GM21786 (cell line): Measurements from ENCODE around the gene EBLN2.

Experiments used
- ATAC-seq: cut with Tn5 transposase; IDR thresholded peaks from one replicate; pipeline ENCODE4 v1.9.1; 2021; ENCODE audit not compliant: unreplicated experiment

The EBLN2 gene

DNA sequence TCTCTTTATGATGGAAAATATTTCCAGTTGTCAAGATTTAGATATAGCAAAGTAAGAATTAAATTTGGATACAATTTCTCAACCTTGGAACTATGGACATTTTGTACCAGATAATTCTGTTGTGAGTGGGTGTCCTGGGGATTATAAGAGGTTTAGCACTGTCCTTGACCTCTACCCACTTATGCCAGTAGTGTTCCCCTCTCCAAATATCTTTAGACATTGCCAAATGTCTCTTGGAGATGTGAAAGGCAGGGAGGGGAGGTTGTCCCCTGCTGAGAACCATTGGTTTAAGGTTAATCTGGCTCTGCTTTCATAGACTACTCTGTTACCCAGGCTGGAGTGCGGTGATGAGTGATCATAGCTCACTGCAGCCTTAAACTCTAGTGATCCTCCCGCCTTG is at the start of gene EBLN2:
Gene EBLN2, plus strand, starts transcription at position 244 of the 400 bp plus-strand sequence. CDS start 423 bp downstream, outside the sequence.
- ATAC-seq = no peak

DNA sequence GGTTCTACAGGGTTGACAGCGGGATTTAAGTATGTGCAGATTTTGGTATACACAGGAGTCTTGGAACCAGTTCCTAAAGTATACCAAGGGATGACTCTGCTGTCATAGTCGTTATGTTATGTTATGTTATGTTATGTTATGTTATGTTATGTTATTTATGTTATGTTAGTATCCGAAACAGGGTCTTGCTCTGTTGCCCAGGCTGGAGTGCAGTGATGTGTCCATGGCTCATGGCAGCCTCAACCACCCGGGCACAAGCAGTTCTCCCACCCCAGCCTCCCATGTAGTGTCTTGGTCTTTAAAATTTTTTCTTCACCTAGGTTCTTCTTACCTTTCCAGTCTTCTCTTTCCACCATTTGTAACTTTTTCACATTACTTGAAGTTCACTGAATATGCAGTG is 43.2 kb upstream of the EBLN2 start:
- ATAC-seq = no peak

DNA sequence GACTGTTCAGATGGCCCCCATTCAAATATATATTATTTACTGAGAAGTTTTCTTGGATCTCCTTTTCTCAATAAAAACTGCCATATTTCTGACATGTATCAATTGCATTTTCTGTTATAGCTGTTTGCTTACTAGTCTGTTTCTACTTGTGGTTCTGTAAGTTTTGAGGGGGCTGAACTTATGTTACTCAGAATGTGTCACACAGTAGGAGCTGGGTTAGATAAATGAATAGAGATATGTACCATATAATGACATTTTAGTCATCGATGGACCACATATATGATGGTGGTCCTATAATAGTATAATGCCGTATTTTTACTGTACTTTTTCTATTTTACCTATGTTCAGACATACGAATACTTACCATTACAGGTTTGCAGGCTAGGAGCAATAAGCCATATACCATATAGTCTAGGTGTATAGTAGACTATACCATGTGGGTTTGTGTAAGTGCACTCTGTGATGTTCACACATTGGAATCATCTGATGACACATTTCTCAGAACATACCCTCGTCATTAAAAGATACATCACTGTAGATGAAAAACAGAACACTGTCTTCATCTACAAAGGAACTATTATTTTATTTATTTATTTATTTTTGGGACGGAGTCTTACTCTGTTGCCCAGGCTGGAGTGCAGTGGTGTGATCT is 42.5 kb upstream of the EBLN2 start:
- ATAC-seq = no peak

DNA sequence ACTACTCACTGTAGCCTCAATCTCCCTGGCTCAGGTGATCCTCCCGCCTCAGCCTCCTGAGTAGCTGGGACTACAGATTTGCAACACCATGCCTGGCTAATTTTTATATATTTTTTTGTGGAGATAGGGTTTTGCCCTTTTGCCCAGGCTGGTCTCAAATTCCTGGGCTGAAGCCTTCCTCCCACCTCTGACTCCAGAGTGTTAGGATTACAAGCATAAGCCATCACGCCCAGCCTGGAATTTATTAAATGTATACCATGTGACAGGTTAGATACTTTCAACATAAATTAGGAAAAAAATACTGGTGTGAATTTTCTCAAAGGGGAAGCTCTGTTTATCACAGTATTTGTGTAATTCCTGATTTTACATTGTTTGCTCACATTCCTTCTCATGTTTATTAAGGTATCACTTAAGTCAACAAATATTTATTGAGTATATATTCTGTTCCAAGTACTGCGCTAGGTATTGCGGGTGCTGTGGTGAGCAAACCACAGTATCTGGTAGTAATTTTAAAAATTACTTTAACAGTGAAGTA is 40.1 kb upstream of the EBLN2 start:
- ATAC-seq = no peak

DNA sequence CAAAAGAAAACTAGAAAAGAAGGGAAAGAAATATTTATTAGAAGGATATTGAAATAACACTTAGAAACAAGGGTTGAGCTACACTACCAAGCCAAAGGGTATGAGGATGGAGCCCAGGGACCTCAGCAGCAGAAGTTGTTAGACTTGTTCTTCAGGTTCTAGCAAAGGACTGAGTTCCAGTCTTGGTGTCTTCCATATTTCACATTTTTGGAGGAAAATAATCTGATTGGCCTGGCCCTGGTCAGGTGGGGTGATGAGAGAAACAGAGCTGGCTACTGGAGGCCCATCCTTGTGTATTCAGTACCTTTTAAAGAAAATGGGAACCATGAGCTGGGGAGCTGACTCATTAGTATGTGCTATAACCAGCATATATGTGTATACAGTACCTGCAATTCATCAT is 36.6 kb upstream of the EBLN2 start:
- no peak for ATAC-seq

DNA sequence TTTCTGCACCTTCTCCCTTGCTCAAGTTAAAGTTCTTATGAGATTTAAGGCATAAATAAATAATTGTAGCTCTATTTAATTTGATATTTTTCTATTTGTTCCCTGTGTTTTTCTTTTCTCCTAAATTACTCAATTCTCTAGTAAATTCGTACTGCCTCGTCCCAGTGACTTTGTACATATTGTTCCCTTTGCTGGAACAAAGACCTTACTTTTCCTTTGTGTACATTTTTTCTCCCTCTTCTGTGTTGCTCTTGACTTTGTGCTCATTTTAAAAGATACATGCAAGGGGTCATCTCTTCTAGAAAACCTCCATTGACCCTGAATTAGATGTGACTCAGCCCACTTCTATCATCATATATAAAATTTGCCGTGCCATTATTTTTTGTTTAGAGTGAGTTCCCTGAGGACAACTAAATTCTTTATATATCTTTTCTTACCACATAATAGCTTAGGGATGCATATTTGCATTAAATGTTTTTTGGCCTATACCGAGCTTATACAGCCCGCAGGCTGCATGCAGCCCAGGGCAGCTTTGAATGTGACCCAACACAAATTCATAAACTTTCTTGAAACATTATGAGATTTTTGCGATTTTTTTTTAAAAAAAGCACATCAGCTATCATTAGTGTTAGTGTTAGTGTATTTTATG is 35.2 kb upstream of the EBLN2 start:
- no peak for ATAC-seq

DNA sequence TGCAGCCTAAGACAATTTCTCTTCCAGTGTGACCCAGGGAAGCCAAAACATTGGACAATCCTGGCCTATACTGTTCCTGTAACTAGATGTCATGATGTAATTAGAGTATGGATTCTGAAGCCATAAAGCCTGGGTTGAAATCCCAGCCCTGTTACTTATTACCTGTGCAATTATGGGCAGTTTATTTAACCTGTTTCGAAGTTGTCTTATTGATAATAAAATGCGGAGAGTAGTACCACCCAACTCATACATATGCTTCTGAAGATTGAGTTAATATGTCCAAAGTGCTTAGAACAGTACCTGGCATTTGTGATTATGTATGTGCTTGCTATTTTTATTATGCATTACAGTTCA is 34.7 kb upstream of the EBLN2 start:
- ATAC-seq = no peak

DNA sequence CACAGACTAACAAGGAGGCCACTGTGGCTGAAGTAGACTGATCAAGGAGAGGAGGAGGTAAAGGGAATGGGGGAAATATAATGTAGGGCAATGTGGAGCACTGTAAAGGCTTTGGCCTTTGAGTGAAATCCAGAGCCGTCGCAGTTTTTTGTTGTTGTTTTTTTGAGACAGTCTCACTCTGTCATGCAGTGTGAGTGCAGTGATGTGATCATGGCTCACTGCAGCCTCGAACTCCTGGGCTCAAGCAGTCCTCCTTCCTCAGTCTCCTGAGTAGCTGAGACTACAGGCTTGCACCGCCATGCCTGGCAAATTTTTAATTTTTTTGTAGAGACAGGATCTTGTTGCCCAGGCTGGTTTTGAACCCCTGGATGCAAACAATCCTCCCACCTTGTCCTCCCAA is 32.7 kb upstream of the EBLN2 start:
- no peak for ATAC-seq

DNA sequence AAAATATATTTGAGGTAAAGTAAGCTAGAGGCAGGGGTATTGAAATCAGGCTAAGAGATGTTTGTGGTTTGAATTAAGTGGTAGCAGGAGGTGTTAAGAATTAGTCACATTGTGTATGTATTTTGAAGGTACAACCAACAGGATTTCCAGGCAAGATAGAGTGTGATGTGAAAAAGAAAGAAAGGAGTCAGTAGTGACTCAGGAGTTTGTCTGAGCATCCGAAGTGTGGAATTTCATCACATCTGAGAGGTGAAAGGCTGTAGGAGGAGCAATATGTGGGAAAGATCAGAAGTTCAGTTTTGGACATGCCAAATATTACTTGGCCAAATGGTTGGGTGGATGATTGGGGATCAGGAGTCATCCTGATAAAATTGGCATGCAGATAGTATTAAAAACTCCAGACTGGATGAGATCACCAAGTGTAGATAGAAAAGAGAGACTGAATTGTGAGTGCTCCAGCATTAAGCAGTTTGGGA is 32.1 kb upstream of the EBLN2 start:
- no peak for ATAC-seq

DNA sequence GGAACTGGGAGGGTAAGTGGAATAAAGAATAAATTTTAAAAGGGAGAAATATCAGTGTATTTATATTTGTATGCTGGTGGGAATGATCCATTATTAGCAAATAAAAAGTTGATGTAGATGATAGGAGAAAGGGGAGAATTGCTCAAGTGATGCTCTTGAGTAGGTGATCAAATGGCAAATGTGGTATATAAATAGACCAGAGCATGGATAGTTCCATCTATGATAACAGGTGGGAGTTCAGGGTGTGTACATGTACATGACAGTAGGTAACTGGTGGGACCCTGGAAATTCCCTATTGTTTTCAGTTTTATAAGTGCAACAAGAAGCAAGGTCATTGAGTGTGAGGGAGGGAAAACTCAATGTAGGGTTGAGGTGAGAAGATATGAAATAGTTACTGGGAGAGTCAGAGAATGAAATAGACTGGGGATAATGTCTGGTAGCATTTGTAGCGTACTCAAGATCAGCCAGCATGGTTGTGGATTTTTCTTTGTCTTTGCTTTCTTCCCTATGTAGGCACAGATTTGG is 31.3 kb upstream of the EBLN2 start:
- ATAC-seq = no peak

DNA sequence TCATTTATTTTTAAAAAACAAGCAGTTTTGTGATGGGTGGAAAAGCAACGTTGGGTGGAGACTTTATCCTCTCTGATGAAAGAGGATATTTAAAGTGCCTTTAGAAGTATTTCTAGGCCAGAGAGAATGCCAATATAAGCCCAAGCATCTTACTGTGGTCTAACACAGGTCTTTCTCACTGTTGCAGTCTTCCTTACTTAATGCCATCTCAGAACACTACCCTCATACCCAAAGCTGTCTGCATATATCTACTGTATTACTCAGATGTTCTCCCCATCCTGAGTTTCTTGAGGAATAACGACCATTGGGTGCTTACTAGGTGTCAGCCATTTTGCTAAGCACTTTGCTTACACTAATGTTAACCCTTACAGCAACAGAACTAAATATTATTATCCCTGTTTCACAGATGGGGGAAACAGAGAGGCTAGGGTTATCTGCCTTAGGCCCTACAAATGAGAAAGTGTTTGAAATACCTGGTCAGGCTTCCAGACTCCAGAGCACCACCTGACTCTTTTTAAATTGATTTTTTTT is 29.8 kb upstream of the EBLN2 start:
- ATAC-seq = no peak

DNA sequence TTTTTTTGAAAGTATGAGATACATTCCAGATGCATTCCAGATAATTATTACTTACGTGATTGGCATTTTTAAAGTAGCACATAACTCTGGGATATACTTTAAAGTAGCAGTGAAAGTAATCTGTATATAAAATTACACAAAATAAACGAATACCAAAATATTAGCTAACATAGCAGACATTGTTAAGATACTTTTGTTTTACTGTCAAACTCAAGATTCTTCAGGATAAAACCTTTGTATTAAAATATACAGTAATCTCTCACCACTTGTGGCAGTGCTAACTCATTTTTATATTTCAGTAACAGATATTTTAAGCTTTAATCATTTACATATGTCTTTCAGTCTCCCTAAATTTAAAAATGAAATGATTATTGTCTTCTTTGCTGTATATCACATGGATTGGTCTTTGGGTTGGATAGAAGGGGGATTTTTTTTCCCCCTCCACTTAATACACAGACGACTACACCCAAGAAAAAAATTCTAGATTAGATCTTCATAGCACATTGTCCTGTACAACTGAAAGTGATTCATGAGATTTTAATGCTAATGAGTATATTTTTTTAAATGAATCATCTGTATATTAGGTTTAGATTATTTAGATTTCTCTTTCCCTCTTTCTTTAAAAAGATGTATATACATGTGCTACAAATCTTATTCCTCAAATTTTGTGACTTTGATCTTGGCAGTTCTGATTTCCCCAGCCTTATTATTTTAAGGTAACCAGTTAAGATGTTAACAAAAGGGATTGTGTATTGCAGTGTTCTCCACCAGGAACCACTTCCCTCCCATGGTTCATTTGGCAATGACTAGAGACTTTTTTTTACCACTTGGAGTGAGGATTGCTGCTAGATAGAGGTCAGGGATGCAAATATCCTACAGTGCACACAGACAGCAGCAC is 24.5 kb upstream of the EBLN2 start:
- no peak for ATAC-seq

DNA sequence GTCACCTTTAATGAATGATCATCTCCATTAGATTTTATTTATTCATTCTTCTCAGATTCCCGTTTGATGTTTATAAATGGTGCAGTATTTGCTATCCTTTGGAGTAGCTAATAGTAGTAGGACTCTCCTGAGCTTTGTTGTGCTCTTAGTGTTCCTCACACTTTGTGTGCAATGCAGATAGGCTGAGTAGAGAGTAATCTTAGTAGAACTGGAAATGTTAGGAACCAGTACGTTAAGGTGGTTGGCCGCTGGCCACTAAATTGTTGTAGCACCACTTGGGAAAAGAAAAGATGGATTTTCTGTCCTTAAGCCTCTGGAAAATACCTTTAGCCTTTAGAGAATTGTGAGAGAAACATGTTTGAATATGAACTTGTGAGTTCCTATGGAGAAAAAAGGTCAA is 19.9 kb upstream of the EBLN2 start:
- no peak for ATAC-seq

DNA sequence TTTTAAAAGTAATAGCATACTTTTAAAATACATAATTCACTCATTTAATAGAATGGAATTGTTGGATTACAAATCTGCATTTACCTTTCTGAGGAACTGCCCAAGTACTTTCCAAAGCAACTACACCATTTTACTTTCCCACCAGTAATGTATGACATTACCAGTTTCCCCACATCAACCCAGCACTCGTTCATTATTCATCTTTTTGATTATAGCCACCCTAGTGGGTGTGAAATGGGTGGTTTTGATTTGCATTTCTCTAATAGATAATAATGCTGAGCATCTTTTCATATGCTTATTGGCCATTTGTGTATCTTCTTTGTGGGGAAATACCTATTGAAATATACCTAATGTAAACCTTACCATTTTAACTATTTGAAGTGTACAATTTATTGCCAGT is 18.0 kb upstream of the EBLN2 start:
- ATAC-seq = no peak

DNA sequence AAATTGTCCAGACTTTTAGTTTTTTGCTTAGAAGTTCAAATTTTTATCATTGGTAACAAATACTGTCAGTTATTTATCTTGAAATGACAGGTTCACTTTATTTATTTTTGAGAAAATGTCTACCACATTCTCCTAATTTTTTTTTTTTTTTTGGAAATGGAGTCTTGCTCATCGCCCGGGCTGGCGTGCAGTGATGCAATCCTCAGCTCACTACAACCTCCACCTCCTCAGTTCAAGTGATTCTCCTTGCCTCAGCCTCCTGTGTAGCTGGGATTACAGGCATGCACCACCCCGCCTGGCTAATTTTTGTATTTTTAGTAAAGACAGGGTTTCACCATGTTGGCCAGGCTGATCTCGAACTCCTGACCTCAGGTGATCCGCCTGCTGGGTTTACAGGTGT is 16.1 kb upstream of the EBLN2 start:
- ATAC-seq = no peak

DNA sequence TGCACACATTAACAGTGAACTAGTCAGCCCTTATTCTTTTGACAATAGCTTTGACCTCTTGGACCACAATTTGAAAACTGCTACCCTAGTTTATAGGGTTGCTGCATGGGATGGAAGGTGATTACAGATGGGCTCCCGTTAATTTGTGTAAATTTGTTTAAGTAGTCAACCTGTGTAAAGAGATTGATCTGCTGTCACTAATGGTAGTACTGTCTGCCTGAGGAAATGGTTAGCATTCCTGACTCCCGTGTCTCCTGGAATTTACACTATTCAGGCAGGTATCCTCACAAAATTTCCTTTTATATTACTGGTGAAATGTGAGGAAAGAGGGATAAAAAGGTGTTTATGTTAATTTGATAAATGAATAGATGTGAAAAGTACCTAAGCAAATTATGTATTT is 15.3 kb upstream of the EBLN2 start:
- no peak for ATAC-seq

DNA sequence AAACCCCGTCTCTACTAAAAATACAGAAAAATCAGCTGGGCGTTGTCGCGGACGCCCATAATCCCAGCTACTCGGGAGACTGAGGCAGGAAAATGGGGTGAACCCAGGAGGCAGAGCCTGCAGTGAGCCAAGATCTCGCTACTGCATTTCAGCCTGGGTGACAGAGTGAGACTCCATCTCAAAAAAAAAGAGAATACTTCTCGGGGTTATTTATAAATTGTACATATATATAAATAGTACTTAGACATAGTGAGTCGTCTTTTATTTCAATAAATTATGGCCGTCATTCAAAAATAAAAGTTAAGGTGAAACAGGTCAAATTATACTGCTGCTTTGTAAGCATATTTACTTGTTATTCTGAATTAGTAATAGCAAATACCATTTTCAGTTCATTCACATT is 12.1 kb upstream of the EBLN2 start:
- ATAC-seq = no peak

DNA sequence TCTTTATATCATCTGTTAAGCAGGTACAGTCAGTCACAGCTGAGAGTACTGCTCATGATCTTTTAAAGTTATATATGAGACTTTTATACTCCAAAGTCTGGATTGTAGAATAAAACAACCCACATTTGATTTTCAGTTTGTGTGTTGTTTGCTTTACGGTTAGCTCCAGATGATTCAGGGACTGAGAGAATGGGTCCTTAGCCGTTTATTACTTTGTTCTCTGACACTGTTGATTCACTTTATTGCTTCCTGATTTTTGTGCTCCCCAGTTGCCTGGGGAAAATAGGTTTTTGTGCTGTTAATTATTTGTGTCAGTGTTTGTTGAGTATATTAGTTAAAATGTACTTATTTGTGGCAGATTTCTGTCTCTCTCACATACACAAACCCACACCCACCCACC is 8.6 kb upstream of the EBLN2 start:
- ATAC-seq = no peak

DNA sequence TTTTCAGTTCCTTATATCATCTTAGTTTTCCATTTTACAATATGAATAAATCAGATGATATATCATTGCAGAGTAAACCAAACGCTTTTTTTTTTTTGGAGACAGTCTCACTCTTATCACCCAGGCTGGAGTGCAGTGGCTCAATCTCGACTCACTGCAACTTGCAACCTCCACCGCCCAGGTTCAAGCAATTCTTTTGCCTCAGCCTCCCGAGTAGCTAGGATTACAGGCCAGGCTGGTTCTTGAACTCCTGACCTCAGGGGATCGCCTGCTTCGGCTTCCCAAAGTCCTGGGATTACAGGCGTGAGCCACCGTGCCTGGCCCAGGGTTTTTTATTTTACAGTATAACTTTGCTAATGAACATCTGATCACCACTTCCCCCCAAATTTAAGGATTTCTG is 5.9 kb upstream of the EBLN2 start:
- no peak for ATAC-seq

DNA sequence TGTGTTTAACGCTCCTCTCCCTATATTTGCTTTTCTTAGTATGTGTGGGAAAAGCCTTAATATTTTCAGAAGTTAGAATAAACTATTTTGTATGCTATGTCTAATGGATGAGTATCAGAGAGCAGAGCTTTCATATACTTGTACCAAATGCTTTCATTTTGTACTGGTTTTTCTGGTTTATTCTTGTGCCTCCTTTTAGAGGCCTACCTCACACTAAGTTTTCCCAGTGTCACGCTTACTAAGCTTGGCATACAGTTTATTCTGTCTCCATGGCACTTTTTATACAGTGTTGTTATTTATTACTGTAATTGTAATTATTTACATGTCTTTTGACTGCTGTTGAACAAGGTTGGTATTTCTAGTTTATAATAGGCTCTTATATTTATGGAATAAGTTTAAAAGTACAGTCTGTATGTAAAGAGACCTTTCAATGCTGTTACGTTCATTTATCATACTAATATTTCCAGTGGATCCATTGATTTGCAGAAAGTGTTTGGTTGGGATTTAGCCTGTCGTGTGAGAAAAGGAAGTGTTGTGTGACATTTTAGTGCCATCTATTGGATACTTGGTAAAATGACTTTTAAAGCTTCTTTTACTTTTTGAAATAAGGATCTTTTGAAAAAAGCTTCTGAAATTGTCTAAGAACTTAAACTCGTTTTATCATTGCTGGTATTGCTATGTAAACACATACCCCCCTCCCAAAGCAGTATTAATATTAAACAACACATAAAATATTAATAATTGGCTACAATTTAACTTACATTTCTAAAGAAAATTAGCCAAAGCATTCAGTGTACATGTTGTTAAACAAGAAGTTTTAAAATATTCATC is 5.2 kb upstream of the EBLN2 start:
- ATAC-seq = no peak

DNA sequence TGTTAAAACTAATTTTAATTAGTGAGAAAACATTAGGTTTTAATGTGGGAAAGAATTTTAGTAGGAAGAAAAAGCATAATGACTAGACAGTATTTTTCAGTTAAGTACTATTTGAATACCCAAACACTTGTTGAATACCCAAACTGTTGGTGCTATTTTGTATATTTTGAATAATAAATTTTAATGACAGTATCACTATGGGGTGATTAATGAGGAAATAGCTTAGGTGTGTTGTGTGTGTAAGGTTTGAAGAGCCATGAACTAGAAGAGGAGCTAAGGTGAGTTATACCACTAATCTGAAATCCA is 4.7 kb upstream of the EBLN2 start:
- ATAC-seq = no peak
